Spleen (tissue), 7 donors: ENCODE data around the gene ATG7.

ENCODE experiments used
- CTCF ChIP-seq, 11 experiments: fragments of 200-600 bp in 7 of 11; fragments of 450-650 bp in 4 of 11; sonication (generic) in 4 of 11; IDR thresholded peaks in 8 of 11; conservative IDR thresholded peaks in 3 of 11; 1 replicate in 7 of 11; 2 replicates in 4 of 11; pipeline versions ENCODE4 v1.4.0 to v1.8.0; 2016 to 2021; ENCODE audit warnings: antibody characterized with exemption in 11 of 11, inconsistent platforms in 4 of 11, mild to moderate bottlenecking in 1 of 11
- POLR2A ChIP-seq, 3 donors: fragments of 450-650 bp; IDR thresholded peaks; one replicate each; pipeline ENCODE4 v1.5.1; 2017; ENCODE audit warnings: antibody characterized with exemption in 3 of 3, mild to moderate bottlenecking in 1 of 3
- donor health status: DM: no; HTN: no; CAD: no; lungs with moderate emphysema.
- donor health status: DM: no; HTN: no; CAD: no.
- donor health status: DM: no; HTN: no; CAD: no.

- TF ChIP-seq CTCF (IDR thresholded peaks at IDR 0.05 in 8 of 11, conservative IDR thresholded peaks at IDR 0.05 in 3 of 11) (no peak), POLR2A (IDR thresholded peaks at IDR 0.05) (no peak)
Observed at GRCh38 chr3:11394392-11394791, 122.2 kb downstream of the ATG7 start.
